HepG2 (cell line): ENCODE data around the gene FBXW4. TPM values are rescaled to one million over a fixed set of nuclear protein-coding genes. Genes with fewer than 3 reads are reported as not detected.

Source experiments
- AGO1 ChIP-seq: fragments of 200-400 bp; formaldehyde crosslinking; IDR thresholded peaks from 2 replicates; pipeline ENCODE4 v1.6.1; 2017; ENCODE audit warnings: mild to moderate bottlenecking, low read depth, low read length, moderate library complexity; ENCODE audit not compliant: poor library complexity, severe bottlenecking
- AGO2 ChIP-seq: fragments of 200-400 bp; formaldehyde crosslinking; optimal IDR thresholded peaks from 2 replicates; pipeline ENCODE3; 2017; ENCODE audit warnings: mild to moderate bottlenecking, low read depth, low read length, moderate library complexity
- GABPB1 ChIP-seq: IDR thresholded peaks from 2 replicates; pipeline ENCODE4 v1.6.1; 2016; ENCODE audit warnings: mild to moderate bottlenecking, missing genetic modification reagents, moderate library complexity, missing compliant biosample characterization
- HDAC1 ChIP-seq: sonication (generic); formaldehyde crosslinking; IDR thresholded peaks from 2 replicates; pipeline ENCODE4 v1.5.1; 2020; ENCODE audit warnings: mild to moderate bottlenecking, missing genetic modification reagents
- JUN ChIP-seq: sonication (generic); formaldehyde crosslinking; IDR thresholded peaks from 2 replicates; pipeline ENCODE4 v1.4.0; 2020; ENCODE audit warnings: mild to moderate bottlenecking, missing genetic modification reagents
- KDM5A ChIP-seq: fragments of 200-600 bp; sonication (generic); IDR thresholded peaks from 2 replicates; pipeline ENCODE4 v1.7.0; 2018; ENCODE audit warnings: antibody characterized with exemption, mild to moderate bottlenecking, low read length, borderline replicate concordance
- LCORL ChIP-seq, 2 experiments: fragments of 450-650 bp in 1 of 2; sonication (generic) in 1 of 2; formaldehyde crosslinking in 1 of 2; IDR thresholded peaks; 2 replicates each; pipeline versions ENCODE4 v1.5.0 to v1.6.1; 2017 to 2020; ENCODE audit warnings: antibody characterized with exemption in 1 of 2, missing genetic modification reagents in 1 of 2
- MAX ChIP-seq: IDR thresholded peaks from 2 replicates; pipeline ENCODE4 v1.6.1; 2012; ENCODE audit warnings: inconsistent platforms
- SMAD1 ChIP-seq: sonication (generic); formaldehyde crosslinking; IDR thresholded peaks from 2 replicates; pipeline ENCODE4 v1.4.0; 2020; ENCODE audit warnings: missing genetic modification reagents, low read depth, mild to moderate bottlenecking, borderline replicate concordance
- ZNF451 ChIP-seq: sonication (generic); formaldehyde crosslinking; IDR thresholded peaks from 2 replicates; pipeline ENCODE4 v1.5.0; 2020; ENCODE audit warnings: mild to moderate bottlenecking, missing genetic modification reagents
- ZNF576 ChIP-seq: sonication (generic); formaldehyde crosslinking; IDR thresholded peaks from 2 replicates; pipeline ENCODE4 v1.4.0; 2020; ENCODE audit warnings: mild to moderate bottlenecking, missing genetic modification reagents
- ZNF691 ChIP-seq: sonication (generic); formaldehyde crosslinking; IDR thresholded peaks from 2 replicates; pipeline ENCODE4 v1.4.0; 2020; ENCODE audit warnings: missing genetic modification reagents, low read depth, mild to moderate bottlenecking, borderline replicate concordance
- polyA plus RNA-seq, 8 experiments: library from polyadenylated mRNA; depleted of rRNA in 3 of 8; stranded (reverse) in 7 of 8; unstranded in 1 of 8; fragments of >200 nt; fragmentation: Illumina TruSeq in 4 of 8; extraction: Trizol in 4 of 8; gene quantifications; 2 replicates each; pipeline versions ENCODE4 v1.2.1 to v1.2.3, GENCODE V29; 2011 to 2016; ENCODE audit warnings: low read depth in 4 of 8, missing spikeins in 1 of 8, mixed read lengths in 1 of 8; ENCODE audit not compliant: insufficient read depth in 1 of 8
- total RNA-seq, 5 experiments: library from RNA; depleted of rRNA; stranded (reverse); fragments of >200 nt; fragmentation: Illumina TruSeq; extraction: Trizol; gene quantifications; 2 replicates each; pipeline ENCODE4 v1.2.3, GENCODE V29; 2016; ENCODE audit warnings: low read depth in 1 of 5
- TF ChIP-seq, protein P1 (sequence below): sonication (generic); formaldehyde crosslinking; IDR thresholded peaks from 2 replicates; pipeline ENCODE4 v1.5.0; 2020; ENCODE audit warnings: mild to moderate bottlenecking, missing genetic modification reagents
- TF ChIP-seq, protein P2 (sequence below): sonication (generic); formaldehyde crosslinking; IDR thresholded peaks from 2 replicates; pipeline ENCODE4 v1.5.1; 2020; ENCODE audit warnings: mild to moderate bottlenecking, missing genetic modification reagents, moderate library complexity

FBXW4 gene
- total and polyA plus RNA-seq, 2 of the 13 experiments (the other 11 are each of a cell fraction or from before 2014, with no cell fraction given), result 23.5 to 33.7 TPM

DNA sequence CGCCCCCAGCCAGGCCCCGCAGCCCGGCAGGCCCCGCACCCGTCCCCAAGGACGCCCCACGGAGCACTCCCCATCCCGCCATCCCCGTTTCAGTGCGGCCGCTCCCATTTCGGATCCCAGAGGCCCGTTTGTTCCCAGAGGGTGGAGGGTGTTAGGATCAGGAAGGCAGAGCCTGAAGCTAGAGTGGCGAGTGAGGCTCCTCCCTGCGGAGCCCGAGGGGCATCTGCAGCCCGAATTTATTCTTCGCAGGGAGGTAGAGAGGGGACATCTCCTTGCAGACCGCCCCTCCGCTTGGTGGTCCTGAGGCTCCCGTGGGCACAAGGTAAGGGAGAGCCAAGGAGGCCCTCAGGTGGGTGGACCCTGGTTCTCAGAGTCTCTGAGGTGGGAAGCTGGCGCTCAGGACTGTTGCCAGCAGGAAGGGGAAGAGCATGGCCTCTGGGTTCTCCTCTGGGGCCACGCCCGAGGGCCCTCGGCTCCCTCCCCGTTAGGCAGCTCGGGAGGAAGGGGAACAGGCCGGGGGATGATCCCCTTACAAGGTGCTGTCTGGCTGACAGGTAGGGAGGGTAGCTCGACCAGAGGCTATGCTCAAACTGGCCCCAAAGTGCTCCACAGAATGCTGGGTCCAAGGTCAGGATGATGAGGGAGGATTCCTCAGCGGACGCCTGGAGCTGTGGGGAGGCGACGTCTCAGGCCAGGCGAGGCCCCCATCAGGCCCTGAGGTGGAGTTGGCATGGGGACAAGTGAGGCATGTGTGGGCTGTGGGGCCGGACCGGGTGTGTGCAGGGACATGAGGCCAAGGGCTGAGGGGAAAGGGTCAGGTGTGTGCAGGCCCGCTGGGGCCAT, 124.3 kb downstream of the FBXW4 start (continued):
- TF ChIP-seq AGO1 (peak; percentile 55), LCORL (IDR thresholded peaks at IDR 0.05) (no peak), LCORL (CRISPR knock-in tag; IDR thresholded peaks at IDR 0.05) (0 out of 2 replicates have a peak, but pooled peaks have one; percentile 17), MAX (peak; percentile 13), ZNF451 (CRISPR knock-in tag) (peak; percentile 61; the same call in 1 of the 2 replicates), AGO2 (peak; percentile 35), HDAC1 (CRISPR knock-in tag) (0 out of 2 replicates have a peak, but pooled peaks have one; percentile 22), JUN (CRISPR knock-in tag) (no peak), GABPB1 (peak; percentile 1; the same call in 1 of the 2 replicates), ZNF576 (CRISPR knock-in tag) (peak; percentile 34; the same call in 1 of the 2 replicates), ZNF691 (CRISPR knock-in tag) (no peak), KDM5A (peak; percentile 52; the same call in 1 of the 2 replicates), SMAD1 (CRISPR knock-in tag) (0 out of 2 replicates have a peak, but pooled peaks have one; percentile 39)
- TF ChIP-seq, protein P1, sequence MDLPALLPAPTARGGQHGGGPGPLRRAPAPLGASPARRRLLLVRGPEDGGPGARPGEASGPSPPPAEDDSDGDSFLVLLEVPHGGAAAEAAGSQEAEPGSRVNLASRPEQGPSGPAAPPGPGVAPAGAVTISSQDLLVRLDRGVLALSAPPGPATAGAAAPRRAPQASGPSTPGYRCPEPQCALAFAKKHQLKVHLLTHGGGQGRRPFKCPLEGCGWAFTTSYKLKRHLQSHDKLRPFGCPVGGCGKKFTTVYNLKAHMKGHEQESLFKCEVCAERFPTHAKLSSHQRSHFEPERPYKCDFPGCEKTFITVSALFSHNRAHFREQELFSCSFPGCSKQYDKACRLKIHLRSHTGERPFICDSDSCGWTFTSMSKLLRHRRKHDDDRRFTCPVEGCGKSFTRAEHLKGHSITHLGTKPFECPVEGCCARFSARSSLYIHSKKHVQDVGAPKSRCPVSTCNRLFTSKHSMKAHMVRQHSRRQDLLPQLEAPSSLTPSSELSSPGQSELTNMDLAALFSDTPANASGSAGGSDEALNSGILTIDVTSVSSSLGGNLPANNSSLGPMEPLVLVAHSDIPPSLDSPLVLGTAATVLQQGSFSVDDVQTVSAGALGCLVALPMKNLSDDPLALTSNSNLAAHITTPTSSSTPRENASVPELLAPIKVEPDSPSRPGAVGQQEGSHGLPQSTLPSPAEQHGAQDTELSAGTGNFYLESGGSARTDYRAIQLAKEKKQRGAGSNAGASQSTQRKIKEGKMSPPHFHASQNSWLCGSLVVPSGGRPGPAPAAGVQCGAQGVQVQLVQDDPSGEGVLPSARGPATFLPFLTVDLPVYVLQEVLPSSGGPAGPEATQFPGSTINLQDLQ, result no peak
- TF ChIP-seq, protein P2, sequence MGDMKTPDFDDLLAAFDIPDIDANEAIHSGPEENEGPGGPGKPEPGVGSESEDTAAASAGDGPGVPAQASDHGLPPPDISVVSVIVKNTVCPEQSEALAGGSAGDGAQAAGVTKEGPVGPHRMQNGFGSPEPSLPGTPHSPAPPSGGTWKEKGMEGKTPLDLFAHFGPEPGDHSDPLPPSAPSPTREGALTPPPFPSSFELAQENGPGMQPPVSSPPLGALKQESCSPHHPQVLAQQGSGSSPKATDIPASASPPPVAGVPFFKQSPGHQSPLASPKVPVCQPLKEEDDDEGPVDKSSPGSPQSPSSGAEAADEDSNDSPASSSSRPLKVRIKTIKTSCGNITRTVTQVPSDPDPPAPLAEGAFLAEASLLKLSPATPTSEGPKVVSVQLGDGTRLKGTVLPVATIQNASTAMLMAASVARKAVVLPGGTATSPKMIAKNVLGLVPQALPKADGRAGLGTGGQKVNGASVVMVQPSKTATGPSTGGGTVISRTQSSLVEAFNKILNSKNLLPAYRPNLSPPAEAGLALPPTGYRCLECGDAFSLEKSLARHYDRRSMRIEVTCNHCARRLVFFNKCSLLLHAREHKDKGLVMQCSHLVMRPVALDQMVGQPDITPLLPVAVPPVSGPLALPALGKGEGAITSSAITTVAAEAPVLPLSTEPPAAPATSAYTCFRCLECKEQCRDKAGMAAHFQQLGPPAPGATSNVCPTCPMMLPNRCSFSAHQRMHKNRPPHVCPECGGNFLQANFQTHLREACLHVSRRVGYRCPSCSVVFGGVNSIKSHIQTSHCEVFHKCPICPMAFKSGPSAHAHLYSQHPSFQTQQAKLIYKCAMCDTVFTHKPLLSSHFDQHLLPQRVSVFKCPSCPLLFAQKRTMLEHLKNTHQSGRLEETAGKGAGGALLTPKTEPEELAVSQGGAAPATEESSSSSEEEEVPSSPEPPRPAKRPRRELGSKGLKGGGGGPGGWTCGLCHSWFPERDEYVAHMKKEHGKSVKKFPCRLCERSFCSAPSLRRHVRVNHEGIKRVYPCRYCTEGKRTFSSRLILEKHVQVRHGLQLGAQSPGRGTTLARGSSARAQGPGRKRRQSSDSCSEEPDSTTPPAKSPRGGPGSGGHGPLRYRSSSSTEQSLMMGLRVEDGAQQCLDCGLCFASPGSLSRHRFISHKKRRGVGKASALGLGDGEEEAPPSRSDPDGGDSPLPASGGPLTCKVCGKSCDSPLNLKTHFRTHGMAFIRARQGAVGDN (CRISPR knock-in tag), result peak; percentile 62
